GM12892 (cell line): ENCODE data around the gene DNAH2.

Experiments
- POLR2A ChIP-seq: IDR thresholded peaks from 2 replicates; pipeline ENCODE4 v1.6.1; 2011; ENCODE audit warnings: low read depth, low read length, control low read depth
- POLR2AphosphoS5 ChIP-seq: IDR thresholded peaks from 2 replicates; pipeline ENCODE4 v1.6.1; 2011; ENCODE audit warnings: low read depth, low read length, control low read depth
- TAF1 ChIP-seq: IDR thresholded peaks from 2 replicates; pipeline ENCODE4 v1.6.1; 2011; ENCODE audit warnings: low read depth, mild to moderate bottlenecking, control low read depth, low read length, borderline replicate concordance

DNA sequence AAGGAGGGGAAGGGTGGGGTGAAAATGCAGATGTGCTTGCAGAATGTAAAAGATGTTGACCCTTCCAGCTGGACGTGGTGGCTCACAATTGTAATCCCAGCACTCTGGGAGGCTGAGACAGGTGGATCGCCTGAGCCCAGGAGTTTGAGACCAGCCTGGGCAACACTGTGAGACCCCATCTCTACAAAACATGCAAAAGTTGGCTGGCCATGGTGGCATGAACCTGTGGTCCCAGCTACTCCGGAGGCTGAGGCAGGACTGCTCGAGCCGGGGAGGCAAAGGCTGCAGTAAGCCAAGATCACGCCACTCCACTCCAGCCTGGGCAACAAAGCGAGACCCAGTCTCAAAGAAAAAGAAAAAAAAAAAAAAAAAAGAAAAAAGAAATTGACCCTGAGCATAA, 49.1 kb upstream of the DNAH2 start:
- no peak for TF ChIP-seq POLR2A
- TF ChIP-seq POLR2AphosphoS5 = no peak
- TF ChIP-seq TAF1 = no peak
